GM21529 (cell line): ENCODE results near the gene EVC2.

Experiments used
- ATAC-seq: cut with Tn5 transposase; IDR thresholded peaks from one replicate; pipeline ENCODE4 v1.9.1; 2021; ENCODE audit not compliant: unreplicated experiment

EVC2 gene, protein sequence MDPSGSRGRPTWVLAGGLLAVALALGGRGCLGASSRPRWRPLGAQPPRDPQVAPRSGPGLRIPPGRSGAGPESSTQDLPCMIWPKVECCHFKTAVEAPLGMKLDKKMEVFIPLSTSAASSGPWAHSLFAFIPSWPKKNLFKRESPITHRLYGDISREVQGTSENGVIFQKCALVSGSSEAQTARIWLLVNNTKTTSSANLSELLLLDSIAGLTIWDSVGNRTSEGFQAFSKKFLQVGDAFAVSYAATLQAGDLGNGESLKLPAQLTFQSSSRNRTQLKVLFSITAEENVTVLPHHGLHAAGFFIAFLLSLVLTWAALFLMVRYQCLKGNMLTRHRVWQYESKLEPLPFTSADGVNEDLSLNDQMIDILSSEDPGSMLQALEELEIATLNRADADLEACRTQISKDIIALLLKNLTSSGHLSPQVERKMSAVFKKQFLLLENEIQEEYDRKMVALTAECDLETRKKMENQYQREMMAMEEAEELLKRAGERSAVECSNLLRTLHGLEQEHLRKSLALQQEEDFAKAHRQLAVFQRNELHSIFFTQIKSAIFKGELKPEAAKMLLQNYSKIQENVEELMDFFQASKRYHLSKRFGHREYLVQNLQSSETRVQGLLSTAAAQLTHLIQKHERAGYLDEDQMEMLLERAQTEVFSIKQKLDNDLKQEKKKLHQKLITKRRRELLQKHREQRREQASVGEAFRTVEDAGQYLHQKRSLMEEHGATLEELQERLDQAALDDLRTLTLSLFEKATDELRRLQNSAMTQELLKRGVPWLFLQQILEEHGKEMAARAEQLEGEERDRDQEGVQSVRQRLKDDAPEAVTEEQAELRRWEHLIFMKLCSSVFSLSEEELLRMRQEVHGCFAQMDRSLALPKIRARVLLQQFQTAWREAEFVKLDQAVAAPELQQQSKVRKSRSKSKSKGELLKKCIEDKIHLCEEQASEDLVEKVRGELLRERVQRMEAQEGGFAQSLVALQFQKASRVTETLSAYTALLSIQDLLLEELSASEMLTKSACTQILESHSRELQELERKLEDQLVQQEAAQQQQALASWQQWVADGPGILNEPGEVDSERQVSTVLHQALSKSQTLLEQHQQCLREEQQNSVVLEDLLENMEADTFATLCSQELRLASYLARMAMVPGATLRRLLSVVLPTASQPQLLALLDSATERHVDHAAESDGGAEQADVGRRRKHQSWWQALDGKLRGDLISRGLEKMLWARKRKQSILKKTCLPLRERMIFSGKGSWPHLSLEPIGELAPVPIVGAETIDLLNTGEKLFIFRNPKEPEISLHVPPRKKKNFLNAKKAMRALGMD

DNA sequence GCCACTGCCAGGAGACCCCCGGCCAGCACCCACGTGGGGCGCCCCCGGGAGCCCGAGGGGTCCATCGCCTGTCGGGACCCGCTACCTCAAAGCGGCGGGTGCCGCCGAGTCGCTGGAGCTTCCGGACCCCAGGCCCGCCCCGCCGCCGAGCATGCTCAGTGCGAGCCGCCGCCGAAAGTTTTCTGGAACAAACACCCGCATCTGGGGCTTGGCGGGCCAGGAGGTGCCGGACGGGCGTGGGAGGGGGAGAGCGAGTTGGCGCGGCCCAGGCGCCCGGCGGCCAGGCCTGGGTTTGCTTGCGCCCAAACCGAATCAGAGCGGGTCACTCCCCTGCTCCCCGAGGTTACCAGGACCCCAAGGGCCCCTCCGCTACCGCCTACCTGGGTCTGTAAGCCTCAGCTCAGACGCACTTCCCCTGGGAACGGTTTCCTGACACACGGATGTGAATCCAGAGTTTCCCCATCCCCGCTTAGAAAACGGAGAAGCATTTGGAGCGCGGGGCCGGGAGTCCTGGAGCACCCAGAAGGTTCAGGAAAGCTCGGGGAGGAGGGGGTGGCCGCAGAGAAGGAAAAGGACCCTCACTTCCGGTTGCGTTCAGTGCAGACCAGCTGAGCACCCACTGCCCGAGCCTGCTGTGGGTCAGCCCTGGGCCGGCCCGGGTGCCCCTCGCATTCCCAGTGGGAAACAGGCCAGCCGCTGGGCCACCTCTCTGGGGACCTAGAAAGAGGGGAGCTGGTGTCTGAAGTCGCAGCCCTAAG is at the start of gene EVC2:
Gene EVC2 (minus strand): TSS at position 111 of the 758 bp plus-strand sequence. CDS start 46 bp downstream, at position 65.
- ATAC-seq: no peak

- no peak for ATAC-seq
These were observed 49.6 kb upstream of the EVC2 start for GRCh38 chr4:5757954-5758353.

GRCh38 chr4:5757536-5757935 is 49.2 kb upstream of the EVC2 start:
- ATAC-seq: no peak

- ATAC-seq: no peak
These were observed 48.7 kb upstream of the EVC2 start for GRCh38 chr4:5757091-5757490.

- no peak for ATAC-seq
These were observed 47.9 kb upstream of the EVC2 start for GRCh38 chr4:5756271-5756670.

DNA sequence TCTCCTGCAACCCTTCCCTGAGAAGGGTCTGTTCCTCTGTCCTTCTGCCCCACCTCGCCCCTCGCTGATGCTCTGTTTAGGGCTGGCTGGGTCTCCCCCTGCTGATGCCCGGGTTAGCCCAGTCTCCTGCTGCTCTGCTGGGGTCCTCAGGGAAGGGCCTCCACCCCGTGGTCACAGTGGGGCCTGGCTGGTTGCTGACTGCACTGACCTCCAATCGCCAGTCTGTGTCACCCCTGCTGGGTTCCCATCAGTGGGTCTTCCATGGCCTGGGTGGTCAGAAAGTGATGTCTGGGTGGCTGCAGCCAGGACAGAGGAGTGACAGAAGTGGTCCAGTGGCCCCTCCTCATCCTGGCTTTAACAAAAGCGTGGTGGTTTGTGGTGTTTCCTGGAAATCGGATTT is 47.3 kb upstream of the EVC2 start:
- no peak for ATAC-seq

DNA sequence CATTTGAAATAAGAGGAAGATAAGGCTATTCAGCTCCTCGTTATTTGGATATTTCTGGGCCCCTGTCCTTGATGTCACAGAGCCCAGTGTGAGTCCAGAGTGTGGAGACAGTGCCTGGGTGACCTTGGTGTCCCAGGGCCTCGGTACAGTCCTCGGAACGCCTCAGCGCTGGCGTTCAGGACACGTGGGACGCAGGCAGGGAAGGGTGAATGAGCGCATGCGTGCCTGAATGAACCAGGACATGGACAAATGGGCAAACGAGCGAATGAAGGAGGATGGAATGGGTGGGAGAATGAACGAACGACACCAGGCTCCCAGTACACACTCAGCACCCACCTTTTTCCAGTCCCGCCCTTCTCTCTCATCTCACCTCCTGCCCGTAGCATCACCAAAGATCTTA is 46.8 kb upstream of the EVC2 start:
- ATAC-seq: no peak

DNA sequence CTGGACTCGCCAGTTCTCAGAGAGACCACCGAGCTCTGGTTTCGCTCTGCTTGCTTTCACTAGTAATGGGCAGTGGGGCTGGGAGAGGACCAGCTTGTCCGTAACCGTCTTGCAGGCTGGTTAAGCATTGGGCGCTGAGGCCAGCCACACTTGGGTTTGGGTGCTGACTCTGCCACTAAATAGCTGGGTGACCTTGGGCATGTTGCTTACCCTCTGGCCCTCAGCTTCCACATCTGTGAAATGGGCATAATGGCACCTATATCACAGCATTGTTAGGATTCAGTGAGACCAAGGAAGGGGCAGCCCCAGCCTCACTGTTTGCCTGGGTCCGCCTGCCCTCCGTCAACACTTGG is 46.1 kb upstream of the EVC2 start:
- no peak for ATAC-seq

GRCh38 chr4:5753766-5754528 is 45.6 kb upstream of the EVC2 start:
- ATAC-seq: no peak

GRCh38 chr4:5753366-5753765 is 45.0 kb upstream of the EVC2 start:
- ATAC-seq: no peak

DNA sequence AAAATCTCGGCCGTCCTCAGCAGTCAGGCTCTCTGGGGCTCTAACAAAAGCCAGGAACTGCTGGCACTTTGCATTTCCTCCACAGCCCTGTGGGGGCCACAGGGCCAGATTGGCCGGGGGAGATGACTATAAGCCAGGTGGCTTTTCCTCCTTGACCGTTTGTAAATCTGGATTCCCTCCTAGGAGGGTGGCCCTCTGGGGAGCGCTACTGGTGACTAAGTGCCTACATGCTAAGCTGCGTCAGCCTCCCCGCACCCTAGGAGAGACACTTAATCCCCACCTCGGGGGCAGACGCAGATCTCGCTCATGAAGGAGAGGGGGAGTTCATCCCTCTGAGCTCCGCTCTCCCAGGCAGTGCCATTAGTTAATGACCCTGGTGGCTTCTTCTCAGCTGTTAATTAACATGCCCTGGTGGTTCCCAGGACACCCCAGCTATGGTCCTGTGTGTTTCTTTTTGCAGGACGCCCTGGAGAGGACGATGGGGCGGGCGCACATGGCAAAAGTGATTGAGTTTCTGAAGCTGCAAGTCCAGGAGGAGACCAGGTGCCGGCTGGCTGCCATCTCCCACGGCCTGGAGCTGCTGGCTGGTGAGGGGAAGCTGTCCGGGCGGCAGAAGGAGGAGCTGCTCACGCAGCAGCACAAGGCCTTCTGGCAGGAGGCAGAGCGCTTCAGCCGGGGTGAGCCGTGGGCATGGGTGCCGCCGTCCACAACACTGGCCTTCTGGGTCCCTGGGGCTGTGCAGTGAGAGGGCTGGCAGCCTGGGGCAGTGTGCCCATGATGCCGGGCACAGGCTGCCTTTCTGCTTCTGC is 44.2 kb upstream of the EVC2 start:
- ATAC-seq: no peak

- ATAC-seq: no peak
These were observed 43.5 kb upstream of the EVC2 start for GRCh38 chr4:5751666-5752375.

DNA sequence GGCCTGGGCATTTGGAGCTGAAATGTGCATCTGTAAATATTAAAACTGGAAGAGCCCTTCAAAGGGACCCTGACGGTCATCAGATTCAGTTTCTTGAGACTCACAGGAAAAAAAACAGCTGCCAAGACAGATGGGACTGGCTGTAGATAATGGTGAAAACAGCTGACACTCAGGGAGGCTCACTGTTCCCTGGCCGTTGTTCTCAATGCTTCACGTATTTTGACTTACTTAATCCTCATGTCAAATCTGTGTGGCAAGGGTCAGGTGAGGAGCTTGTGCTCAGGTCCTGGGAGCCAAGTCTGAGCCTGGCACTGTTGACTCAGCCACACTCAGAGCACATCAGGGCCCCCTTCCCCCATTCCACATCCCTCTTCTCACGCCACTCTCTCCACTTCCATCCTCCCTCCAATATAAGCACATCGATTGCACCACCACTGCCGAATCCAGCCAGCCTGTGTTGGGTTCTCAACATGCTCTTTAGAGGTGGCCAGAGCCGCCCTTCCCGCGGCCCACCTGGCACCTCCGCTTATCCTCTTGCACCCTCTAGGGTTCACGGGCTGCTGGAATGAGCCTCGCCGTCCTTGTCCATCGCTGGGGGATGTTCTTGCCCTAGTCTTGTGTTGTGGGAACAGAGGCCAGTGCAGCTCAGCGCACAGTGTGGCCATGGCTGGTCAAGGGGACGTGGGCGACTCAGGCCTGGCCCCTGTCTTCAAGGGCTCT is 42.7 kb upstream of the EVC2 start:
- no peak for ATAC-seq

GRCh38 chr4:5750052-5750945 is 41.9 kb upstream of the EVC2 start:
- no peak for ATAC-seq

DNA sequence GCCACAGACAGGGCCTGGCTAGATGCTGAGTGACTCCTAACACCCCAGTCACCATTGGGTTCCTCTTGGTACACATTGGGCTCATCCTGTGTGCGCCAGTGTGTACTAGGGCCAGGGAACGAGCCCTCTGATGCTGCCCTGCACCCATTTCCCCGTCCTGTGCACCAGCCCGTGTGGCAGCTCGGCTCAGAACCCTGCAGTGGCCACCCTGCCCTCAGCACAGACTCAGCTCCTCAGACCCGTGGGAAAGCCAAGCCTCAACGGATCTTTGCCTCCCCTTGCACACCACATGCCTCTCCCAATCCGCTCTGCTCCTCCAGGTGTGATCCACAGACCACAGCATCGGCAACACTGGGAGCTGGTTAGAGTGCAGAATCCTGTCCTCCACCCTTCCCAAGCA is 41.2 kb upstream of the EVC2 start:
- no peak for ATAC-seq

GRCh38 chr4:5747738-5748375 is 39.5 kb upstream of the EVC2 start:
- ATAC-seq: no peak
